KMS-11 (cell line): Measurements from ENCODE around the gene STX16.

Experiments used
- H2AFZ ChIP-seq: fragments of 200-600 bp; sonication (generic); 2 replicates; pipeline ENCODE4 v1.6.1; 2016; ENCODE audit warnings: antibody characterized with exemption, mixed run types, low read depth
- H3K27ac ChIP-seq: fragments of 200-600 bp; sonication (generic); 2 replicates; pipeline ENCODE4 v1.6.1; 2016; ENCODE audit warnings: mild to moderate bottlenecking, mixed run types
- H3K27me3 ChIP-seq: fragments of 200-600 bp; sonication (generic); 2 replicates; pipeline ENCODE4 v1.6.1; 2017; ENCODE audit warnings: mild to moderate bottlenecking, low read depth, mixed run types, moderate library complexity; ENCODE audit not compliant: insufficient read depth
- H3K36me3 ChIP-seq: fragments of 200-600 bp; sonication (generic); 2 replicates; pipeline ENCODE4 v1.6.1; 2017; ENCODE audit warnings: mild to moderate bottlenecking, mixed run types; ENCODE audit not compliant: insufficient read depth
- H3K4me1 ChIP-seq: fragments of 200-600 bp; sonication (generic); 2 replicates; pipeline ENCODE4 v1.6.1; 2016; ENCODE audit warnings: mild to moderate bottlenecking, low read depth, mixed run types; ENCODE audit not compliant: poor library complexity, severe bottlenecking
- H3K4me2 ChIP-seq: fragments of 200-600 bp; sonication (generic); 2 replicates; pipeline ENCODE4 v1.7.0; 2016; ENCODE audit warnings: mild to moderate bottlenecking, mixed run types
- H3K4me3 ChIP-seq: fragments of 200-600 bp; sonication (generic); IDR thresholded peaks from 2 replicates; pipeline ENCODE4 v1.6.1; 2017; ENCODE audit warnings: low read depth, low read length, mixed read lengths; ENCODE audit not compliant: insufficient read depth
- H3K79me2 ChIP-seq: fragments of 200-600 bp; sonication (generic); 2 replicates; pipeline ENCODE4 v1.6.1; 2016; ENCODE audit warnings: low read depth, mixed run types; ENCODE audit not compliant: insufficient read depth
- H3K9ac ChIP-seq: fragments of 200-600 bp; sonication (generic); 2 replicates; pipeline ENCODE4 v1.6.1; 2016; ENCODE audit warnings: mild to moderate bottlenecking, mixed run types
- H4K20me1 ChIP-seq: fragments of 200-600 bp; sonication (generic); 2 replicates; pipeline ENCODE4 v1.6.1; 2016; ENCODE audit warnings: mild to moderate bottlenecking, mixed run types; ENCODE audit not compliant: insufficient read depth
- TF ChIP-seq, protein P1 (sequence below): fragments of 200-600 bp; sonication (generic); conservative IDR thresholded peaks from 2 replicates; pipeline ENCODE4 v1.6.1; 2017; ENCODE audit warnings: low read depth, mild to moderate bottlenecking, antibody characterized with exemption, low read length, moderate library complexity, mixed read lengths

Gene STX16

DNA sequence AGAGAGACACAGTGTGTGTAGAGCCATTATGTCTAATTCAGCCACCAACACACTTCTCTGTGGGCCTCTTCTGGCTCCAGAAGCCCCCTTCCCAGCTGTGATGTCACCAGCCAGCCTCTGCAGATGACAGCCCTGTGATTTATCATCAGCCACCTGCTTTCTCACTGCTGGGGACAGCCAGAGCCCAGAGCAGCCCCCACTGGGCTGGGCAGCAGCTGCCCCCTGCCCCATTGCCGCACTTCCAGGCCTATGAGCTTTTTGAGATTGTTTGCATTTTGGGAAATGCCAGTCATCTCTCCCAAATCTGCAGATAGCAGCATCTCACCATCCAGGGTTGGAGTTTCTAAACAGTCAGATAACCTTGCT is 21.9 kb upstream of the STX16 start:
- H3K4me2 ChIP-seq, result no peak overlapping the region
- no peaks in the 10 kb centered on the region for H3K79me2 ChIP-seq
- H3K4me3 ChIP-seq, result no peak overlapping the region
- H3K9ac ChIP-seq, result no peak overlapping the region
- H3K27ac ChIP-seq, result no peak overlapping the region
- no peak overlapping the region for H2AFZ ChIP-seq
- TF ChIP-seq, protein P1, sequence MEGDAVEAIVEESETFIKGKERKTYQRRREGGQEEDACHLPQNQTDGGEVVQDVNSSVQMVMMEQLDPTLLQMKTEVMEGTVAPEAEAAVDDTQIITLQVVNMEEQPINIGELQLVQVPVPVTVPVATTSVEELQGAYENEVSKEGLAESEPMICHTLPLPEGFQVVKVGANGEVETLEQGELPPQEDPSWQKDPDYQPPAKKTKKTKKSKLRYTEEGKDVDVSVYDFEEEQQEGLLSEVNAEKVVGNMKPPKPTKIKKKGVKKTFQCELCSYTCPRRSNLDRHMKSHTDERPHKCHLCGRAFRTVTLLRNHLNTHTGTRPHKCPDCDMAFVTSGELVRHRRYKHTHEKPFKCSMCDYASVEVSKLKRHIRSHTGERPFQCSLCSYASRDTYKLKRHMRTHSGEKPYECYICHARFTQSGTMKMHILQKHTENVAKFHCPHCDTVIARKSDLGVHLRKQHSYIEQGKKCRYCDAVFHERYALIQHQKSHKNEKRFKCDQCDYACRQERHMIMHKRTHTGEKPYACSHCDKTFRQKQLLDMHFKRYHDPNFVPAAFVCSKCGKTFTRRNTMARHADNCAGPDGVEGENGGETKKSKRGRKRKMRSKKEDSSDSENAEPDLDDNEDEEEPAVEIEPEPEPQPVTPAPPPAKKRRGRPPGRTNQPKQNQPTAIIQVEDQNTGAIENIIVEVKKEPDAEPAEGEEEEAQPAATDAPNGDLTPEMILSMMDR, result no peak
- no peaks in the 10 kb centered on the region for H4K20me1 ChIP-seq
- peaks cover 91% of the 10 kb centered on the region for H3K27me3 ChIP-seq
- H3K36me3 ChIP-seq, result no peaks in the 10 kb centered on the region
- H3K4me1 ChIP-seq, result no peaks in the 10 kb centered on the region

- no peak overlapping the region for H3K9ac ChIP-seq
- H3K4me2 ChIP-seq, result no peak overlapping the region
- H3K79me2 ChIP-seq, result no peaks in the 10 kb centered on the region
- no peak overlapping the region for H2AFZ ChIP-seq
- no peaks in the 10 kb centered on the region for H3K36me3 ChIP-seq
- TF ChIP-seq, protein P1, result no peak
- H4K20me1 ChIP-seq, result no peaks in the 10 kb centered on the region
- H3K27me3 ChIP-seq, result peaks cover 89% of the 10 kb centered on the region
- no peak overlapping the region for H3K4me3 ChIP-seq
- no peak overlapping the region for H3K27ac ChIP-seq
- no peaks in the 10 kb centered on the region for H3K4me1 ChIP-seq
These were observed 21.0 kb upstream of the STX16 start for GRCh38 chr20:58630063-58630462.

GRCh38 chr20:58633161-58634053 is 17.7 kb upstream of the STX16 start:
- H3K36me3 ChIP-seq, result no peaks in the 10 kb centered on the region
- H3K4me1 ChIP-seq, result no peaks in the 10 kb centered on the region
- TF ChIP-seq, protein P1, result no peak
- no peak overlapping the region for H3K4me3 ChIP-seq
- H3K79me2 ChIP-seq, result no peaks in the 10 kb centered on the region
- H3K27me3 ChIP-seq, result peaks cover 86% of the 10 kb centered on the region
- no peaks in the 10 kb centered on the region for H4K20me1 ChIP-seq
- H3K4me2 ChIP-seq, result no peak overlapping the region
- no peak overlapping the region for H3K27ac ChIP-seq
- H2AFZ ChIP-seq, result no peak overlapping the region
- no peak overlapping the region for H3K9ac ChIP-seq

- TF ChIP-seq, protein P1, result no peak
- Histone ChIP-seq H3K9ac (no peak overlapping the region), H3K4me3 (no peak overlapping the region), H4K20me1 (no peaks in the 10 kb centered on the region), H3K36me3 (no peaks in the 10 kb centered on the region), H3K27me3 (peaks cover 86% of the 10 kb centered on the region), H3K79me2 (no peaks in the 10 kb centered on the region), H3K27ac (no peak overlapping the region), H3K4me2 (no peak overlapping the region), H2AFZ (no peak overlapping the region), H3K4me1 (no peaks in the 10 kb centered on the region)
These were observed 17.0 kb upstream of the STX16 start for GRCh38 chr20:58634059-58634458.
